ENCODE data around the gene C4orf54. TPM values are rescaled to one million over a fixed set of nuclear protein-coding genes. Genes with fewer than 3 reads are reported as not detected.

Gene C4orf54
- polyA plus RNA-seq, 6 donors from 2014 or later = not detected

- ATAC-seq (ENCODE audit: low read depth in 2 of 2) = no peak
- Mint-ChIP-seq H3K27me3 (peaks cover under 1 to 10% (median 5%) of the 10 kb centered on the region in 3 donors), H3K27ac (peak overlapping the region in 1 of 6 donors; percentile 82), H3K36me3 (no peaks in the 10 kb centered on the region), H3K9me3 (peaks cover 0 to 1% (median 0%) of the 10 kb centered on the region in 7 donors), H3K4me3 (no peak overlapping the region), H3K4me1 (no peaks in the 10 kb centered on the region)
- DNase-seq = no peak
Measured at GRCh38 chr4:99649208-99649607, 8.4 kb downstream of the C4orf54 start.

- Mint-ChIP-seq H3K27ac (no peak overlapping the region), H3K9me3 (peaks cover 0 to 1% (median 0%) of the 10 kb centered on the region in 7 donors)
- no peak for ATAC-seq (ENCODE audit: low read depth in 2 of 2)
Measured at GRCh38 chr4:99648321-99648720, 9.3 kb downstream of the C4orf54 start.

GRCh38 chr4:99647071-99647470, 10.6 kb downstream of the C4orf54 start:
- Mint-ChIP-seq H3K9me3 (no peaks in the 10 kb centered on the region), H3K36me3 (no peaks in the 10 kb centered on the region), H3K27me3 (peaks cover 10 to 27% (median 17%) of the 10 kb centered on the region in 3 donors), H3K4me1 (no peaks in the 10 kb centered on the region), H3K27ac (no peak overlapping the region), H3K4me3 (no peak overlapping the region)
- DNase-seq (no peak), ATAC-seq (ENCODE audit: low read depth in 2 of 2) (no peak)

More at GRCh38 chr4:99648321-99648720, 9.3 kb downstream of the C4orf54 start:
- no peak overlapping the region for H3K4me3 Mint-ChIP-seq
- DNase-seq = no peak
- no peaks in the 10 kb centered on the region for H3K4me1 Mint-ChIP-seq
- H3K27me3 Mint-ChIP-seq = peaks cover 7 to 17% (median 10%) of the 10 kb centered on the region in 3 donors
- H3K36me3 Mint-ChIP-seq = no peaks in the 10 kb centered on the region

- H3K9me3 Mint-ChIP-seq = no peaks in the 10 kb centered on the region
- ATAC-seq (ENCODE audit: low read depth in 2 of 2) = no peak
- peaks cover 11 to 33% (median 21%) of the 10 kb centered on the region in 3 donors for H3K27me3 Mint-ChIP-seq
- no peak for DNase-seq
- H3K27ac Mint-ChIP-seq = no peak overlapping the region
- no peaks in the 10 kb centered on the region for H3K4me1 Mint-ChIP-seq
- H3K36me3 Mint-ChIP-seq = no peaks in the 10 kb centered on the region
- no peak overlapping the region for H3K4me3 Mint-ChIP-seq
Measured at GRCh38 chr4:99645638-99646037, 12.0 kb downstream of the C4orf54 start.

- Mint-ChIP-seq H3K36me3 (no peaks in the 10 kb centered on the region), H3K27me3 (peaks cover 13 to 37% (median 24%) of the 10 kb centered on the region in 3 donors), H3K4me1 (no peaks in the 10 kb centered on the region), H3K9me3 (no peaks in the 10 kb centered on the region), H3K27ac (no peak overlapping the region), H3K4me3 (no peak overlapping the region)
- ATAC-seq (ENCODE audit: low read depth in 2 of 2) = no peak
- DNase-seq = no peak
Measured at GRCh38 chr4:99645036-99645435, 12.6 kb downstream of the C4orf54 start.

- H3K9me3 Mint-ChIP-seq = no peaks in the 10 kb centered on the region
- H3K27me3 Mint-ChIP-seq = peaks cover 13 to 37% (median 24%) of the 10 kb centered on the region in 3 donors
- DNase-seq (no peak), ATAC-seq (ENCODE audit: low read depth in 2 of 2) (no peak)
- H3K4me1 Mint-ChIP-seq = no peaks in the 10 kb centered on the region
- no peak overlapping the region for H3K4me3 Mint-ChIP-seq
- peak overlapping the region in 1 of 6 donors; percentile 23 for H3K27ac Mint-ChIP-seq
- H3K36me3 Mint-ChIP-seq = no peaks in the 10 kb centered on the region
Measured at GRCh38 chr4:99644453-99644852, 13.2 kb downstream of the C4orf54 start.

- no peaks in the 10 kb centered on the region for H3K9me3 Mint-ChIP-seq
- H3K4me1 Mint-ChIP-seq = no peaks in the 10 kb centered on the region
- no peak overlapping the region for H3K4me3 Mint-ChIP-seq
- no peak overlapping the region for H3K27ac Mint-ChIP-seq
- no peaks in the 10 kb centered on the region for H3K36me3 Mint-ChIP-seq
- H3K27me3 Mint-ChIP-seq = peaks cover 9 to 37% (median 24%) of the 10 kb centered on the region in 3 donors
- DNase-seq (no peak), ATAC-seq (ENCODE audit: low read depth in 2 of 2) (no peak)
Measured at GRCh38 chr4:99642725-99643489, 14.7 kb downstream of the C4orf54 start.

GRCh38 chr4:99640676-99641075, 17.0 kb downstream of the C4orf54 start:
- no peaks in the 10 kb centered on the region for H3K9me3 Mint-ChIP-seq
- DNase-seq = no peak
- no peak for ATAC-seq (ENCODE audit: low read depth in 2 of 2)
- peaks cover 9 to 37% (median 24%) of the 10 kb centered on the region in 3 donors for H3K27me3 Mint-ChIP-seq
- no peaks in the 10 kb centered on the region for H3K36me3 Mint-ChIP-seq
- no peak overlapping the region for H3K27ac Mint-ChIP-seq
- no peaks in the 10 kb centered on the region for H3K4me1 Mint-ChIP-seq
- no peak overlapping the region for H3K4me3 Mint-ChIP-seq

GRCh38 chr4:99637174-99637573, 20.5 kb downstream of the C4orf54 start:
- DNase-seq = no peak
- no peaks in the 10 kb centered on the region for H3K36me3 Mint-ChIP-seq

GRCh38 chr4:99636422-99636821, 21.2 kb downstream of the C4orf54 start:
- Mint-ChIP-seq H3K4me1 (no peaks in the 10 kb centered on the region), H3K27me3 (peaks cover 9 to 26% (median 22%) of the 10 kb centered on the region in 3 donors)

More at GRCh38 chr4:99637174-99637573, 20.5 kb downstream of the C4orf54 start:
- Mint-ChIP-seq H3K27me3 (peaks cover 8 to 22% (median 17%) of the 10 kb centered on the region in 3 donors), H3K9me3 (no peaks in the 10 kb centered on the region), H3K4me3 (no peak overlapping the region), H3K27ac (no peak overlapping the region), H3K4me1 (no peaks in the 10 kb centered on the region)
- ATAC-seq (ENCODE audit: low read depth in 2 of 2) = no peak

GRCh38 chr4:99635601-99636000, 22.0 kb downstream of the C4orf54 start:
- Mint-ChIP-seq H3K4me3 (no peak overlapping the region), H3K27ac (no peak overlapping the region), H3K27me3 (peaks cover 10 to 24% (median 24%) of the 10 kb centered on the region in 3 donors), H3K9me3 (no peaks in the 10 kb centered on the region), H3K36me3 (no peaks in the 10 kb centered on the region), H3K4me1 (no peaks in the 10 kb centered on the region)
- ATAC-seq (ENCODE audit: low read depth in 2 of 2) = no peak
- no peak for DNase-seq

More at GRCh38 chr4:99636422-99636821, 21.2 kb downstream of the C4orf54 start:
- H3K9me3 Mint-ChIP-seq = no peaks in the 10 kb centered on the region
- no peak overlapping the region for H3K4me3 Mint-ChIP-seq
- no peak overlapping the region for H3K27ac Mint-ChIP-seq
- no peaks in the 10 kb centered on the region for H3K36me3 Mint-ChIP-seq
- DNase-seq = no peak
- ATAC-seq (ENCODE audit: low read depth in 2 of 2) = no peak

- Mint-ChIP-seq H3K9me3 (no peaks in the 10 kb centered on the region), H3K27ac (peak overlapping the region in 1 of 6 donors; percentile 18), H3K4me1 (no peaks in the 10 kb centered on the region), H3K27me3 (peaks cover 7 to 22% (median 20%) of the 10 kb centered on the region in 3 donors), H3K4me3 (no peak overlapping the region), H3K36me3 (no peaks in the 10 kb centered on the region)
- ATAC-seq (ENCODE audit: low read depth in 2 of 2) = no peak
- no peak for DNase-seq
Measured at GRCh38 chr4:99634742-99635360, 22.8 kb downstream of the C4orf54 start.

GRCh38 chr4:99633772-99634171, 23.9 kb downstream of the C4orf54 start:
- DNase-seq = no peak
- H3K27me3 Mint-ChIP-seq = peaks cover 7 to 22% (median 20%) of the 10 kb centered on the region in 3 donors
- ATAC-seq (ENCODE audit: low read depth in 2 of 2) = no peak
- no peaks in the 10 kb centered on the region for H3K36me3 Mint-ChIP-seq
- no peak overlapping the region for H3K4me3 Mint-ChIP-seq
- H3K27ac Mint-ChIP-seq = no peak overlapping the region
- H3K9me3 Mint-ChIP-seq = no peaks in the 10 kb centered on the region
- H3K4me1 Mint-ChIP-seq = no peaks in the 10 kb centered on the region

GRCh38 chr4:99630857-99631360, 26.7 kb downstream of the C4orf54 start:
- Mint-ChIP-seq H3K4me1 (no peaks in the 10 kb centered on the region), H3K4me3 (no peak overlapping the region), H3K9me3 (no peaks in the 10 kb centered on the region), H3K27ac (no peak overlapping the region), H3K36me3 (no peaks in the 10 kb centered on the region), H3K27me3 (peaks cover 7 to 22% (median 20%) of the 10 kb centered on the region in 3 donors)
- ATAC-seq (ENCODE audit: low read depth in 2 of 2) = no peak
- no peak for DNase-seq

All from naive B cell (primary cell).